Osteoblast (primary cell): ENCODE data around the gene LAMTOR1. TPM values are rescaled to one million over a fixed set of nuclear protein-coding genes. Genes with fewer than 3 reads are reported as not detected.
"Not testable (repeated sequence)": the region's sequence is repeated elsewhere in the genome, so short reads cannot be mapped to it uniquely, and the experiment has no call there.

Experiments
- DNase-seq: peaks from one replicate; pipeline ENCODE4 v3.0.0; 2011; ENCODE audit warnings: low spot score, mixed read lengths; ENCODE audit not compliant: insufficient read length; ENCODE audit errors: missing footprints
- H2AFZ ChIP-seq: 2 replicates; pipeline ENCODE4 v1.6.0; 2011; ENCODE audit warnings: mild to moderate bottlenecking, low read length
- H3K27ac ChIP-seq: 2 replicates; pipeline ENCODE4 v1.5.1; 2011; ENCODE audit warnings: mild to moderate bottlenecking, low read depth, low read length, moderate library complexity
- H3K27me3 ChIP-seq: 2 replicates; pipeline ENCODE4 v1.6.0; 2012; ENCODE audit warnings: mild to moderate bottlenecking, control low read depth, inconsistent platforms, low read length, moderate library complexity; ENCODE audit not compliant: insufficient read depth
- H3K36me3 ChIP-seq: 2 replicates; pipeline ENCODE4 v1.5.1; 2011; ENCODE audit warnings: mild to moderate bottlenecking, low read length, control low read depth, moderate library complexity; ENCODE audit not compliant: insufficient read depth
- H3K4me1 ChIP-seq: 2 replicates; pipeline ENCODE4 v1.5.1; 2011; ENCODE audit warnings: mild to moderate bottlenecking, low read length, control low read depth, moderate library complexity; ENCODE audit not compliant: insufficient read depth
- H3K4me2 ChIP-seq: 2 replicates; pipeline ENCODE4 v1.6.0; 2011; ENCODE audit warnings: mild to moderate bottlenecking, low read length; ENCODE audit not compliant: insufficient read depth
- H3K4me3 ChIP-seq: fragments of 200-600 bp; sonication (generic); 3 replicates; pipeline ENCODE4 v1.5.1; 2012; ENCODE audit warnings: mild to moderate bottlenecking, low read length, inconsistent platforms; ENCODE audit not compliant: insufficient read depth
- H3K79me2 ChIP-seq: 2 replicates; pipeline ENCODE4 v1.6.0; 2012; ENCODE audit warnings: mild to moderate bottlenecking, low read length, control low read depth, inconsistent platforms; ENCODE audit not compliant: insufficient read depth
- H3K9me3 ChIP-seq: 2 replicates; pipeline ENCODE4 v1.5.1; 2011; ENCODE audit warnings: low read depth, low read length, control low read depth
- H4K20me1 ChIP-seq: 2 replicates; pipeline ENCODE4 v1.6.0; 2012; ENCODE audit warnings: mild to moderate bottlenecking, low read length, control low read depth; ENCODE audit not compliant: insufficient read depth
- CTCF ChIP-seq: IDR thresholded peaks from 2 replicates; pipeline ENCODE4 v1.5.1; 2011; ENCODE audit warnings: mild to moderate bottlenecking, low read depth, low read length, moderate library complexity; ENCODE audit errors: extremely low read depth
- total RNA-seq: library from RNA; depleted of rRNA; stranded (reverse); fragments of >200 nt; gene quantifications from 2 replicates; pipeline ENCODE4 v1.2.3, GENCODE V29; 2012

The LAMTOR1 gene
- total RNA-seq, result 131 and 138 TPM in 2 replicates

DNA sequence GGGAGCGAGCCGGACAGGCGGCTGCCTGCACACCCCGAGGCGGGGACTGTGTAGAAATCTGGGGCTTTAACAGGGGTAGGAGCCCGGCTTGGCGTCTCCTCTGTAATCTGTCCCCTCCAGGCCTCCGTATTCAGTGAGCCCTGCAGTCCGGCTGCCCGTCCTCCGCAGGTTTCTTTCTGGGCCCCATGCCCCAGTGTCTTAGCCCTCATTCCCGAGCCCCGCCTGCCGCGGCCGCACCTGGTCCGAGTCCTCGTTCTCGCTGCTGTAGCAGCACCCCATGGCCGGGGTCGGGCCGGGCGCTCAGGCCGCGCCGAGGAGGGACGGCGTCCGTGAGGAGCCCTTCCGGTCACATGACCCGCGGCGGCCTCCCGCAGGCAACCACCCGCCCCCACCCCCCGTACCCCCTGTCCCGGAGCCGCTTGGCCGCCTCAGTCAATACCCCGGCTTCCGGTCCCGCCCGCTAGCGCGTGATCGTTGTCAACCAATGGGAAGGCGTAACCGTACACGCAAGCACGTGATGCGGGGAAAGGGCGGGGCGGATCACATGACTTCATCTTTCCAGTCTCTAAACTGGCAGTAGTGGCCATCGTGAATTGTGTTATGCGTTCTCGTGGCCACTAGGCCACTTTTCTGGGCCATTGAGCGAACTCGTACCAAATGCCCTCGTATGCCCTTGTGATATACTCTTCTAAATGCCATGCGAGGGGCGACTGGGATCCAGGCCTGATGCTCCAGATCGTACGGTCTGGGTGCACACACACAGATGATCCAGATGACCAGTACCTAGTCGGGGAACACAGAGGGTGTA, at the start of gene LAMTOR1:
Gene LAMTOR1, minus strand, starts transcription at position 352 of the 808 bp plus-strand sequence. Its CDS starts 73 bp downstream, at position 279.
- Histone ChIP-seq H3K36me3 (peaks cover 29% of the 10 kb centered on the region), H3K4me3 (peak within 1 kb of the TSS; percentile 96), H4K20me1 (peaks cover 19% of the 10 kb centered on the region), H3K27ac (peak within 1 kb of the TSS; percentile 95), H2AFZ (peak within 1 kb of the TSS; percentile 85), H3K9me3 (no peaks in the 10 kb centered on the region), H3K27me3 (no peaks in the 10 kb centered on the region), H3K4me1 (peaks cover 32% of the 10 kb centered on the region), H3K4me2 (peak within 1 kb of the TSS; percentile 99), H3K79me2 (peaks cover 49% of the 10 kb centered on the region)
- DNase-seq, result peak; percentile 99
- TF ChIP-seq CTCF, result peak; percentile 49

DNA sequence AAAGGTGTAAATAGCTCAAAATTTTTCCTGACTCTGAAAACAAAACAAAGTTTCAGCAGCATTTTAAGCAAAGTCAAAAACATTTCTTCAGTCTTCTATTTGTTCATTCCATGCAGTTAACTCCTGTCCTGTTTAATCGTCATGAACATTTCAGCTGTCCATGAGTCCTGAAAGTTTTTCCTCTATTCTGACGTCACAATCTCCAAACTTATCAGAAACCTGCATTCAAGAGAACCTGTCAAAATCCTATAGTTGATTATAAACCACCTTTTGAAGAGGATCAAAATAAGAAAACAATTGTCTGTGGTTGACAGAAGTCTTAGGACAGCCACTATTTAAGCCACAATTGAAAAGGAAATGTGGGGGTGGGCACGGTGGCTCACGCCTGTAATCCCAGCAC, 47.8 kb upstream of the LAMTOR1 start:
- H3K27ac ChIP-seq, result no peak overlapping the region
- H3K27me3 ChIP-seq, result no peaks in the 10 kb centered on the region
- H2AFZ ChIP-seq, result no peak overlapping the region
- H3K9me3 ChIP-seq, result no peaks in the 10 kb centered on the region
- H3K4me2 ChIP-seq, result no peak overlapping the region
- TF ChIP-seq CTCF, result no peak
- H3K36me3 ChIP-seq, result no peaks in the 10 kb centered on the region
- no peak for DNase-seq
- H3K79me2 ChIP-seq, result no peaks in the 10 kb centered on the region
- H3K4me1 ChIP-seq, result no peaks in the 10 kb centered on the region
- no peaks in the 10 kb centered on the region for H4K20me1 ChIP-seq
- no peak overlapping the region for H3K4me3 ChIP-seq

DNA sequence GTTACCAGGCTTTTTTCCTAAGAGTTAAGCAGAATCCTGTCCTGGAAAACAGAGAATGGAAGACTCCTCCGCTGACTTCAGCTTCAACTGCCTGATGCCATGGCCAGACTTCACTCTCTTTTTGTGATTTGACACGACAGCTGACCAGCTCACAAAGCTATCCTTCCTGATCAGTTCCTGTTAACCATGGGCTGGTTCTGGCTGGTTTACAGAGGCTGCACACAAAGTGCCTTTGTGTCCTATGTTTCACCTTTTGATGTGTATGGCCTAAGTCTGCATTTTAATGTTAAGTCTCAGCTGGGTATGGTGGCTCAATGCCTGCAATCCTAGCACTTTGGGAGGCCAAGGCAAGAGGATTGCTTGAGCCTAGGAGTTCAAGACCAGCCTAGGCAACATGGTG, 43.5 kb upstream of the LAMTOR1 start:
- peaks cover 29% of the 10 kb centered on the region for H3K4me1 ChIP-seq
- no peaks in the 10 kb centered on the region for H3K36me3 ChIP-seq
- H3K4me2 ChIP-seq, result no peak overlapping the region
- H2AFZ ChIP-seq, result peak overlapping the region; percentile 76
- peak overlapping the region; percentile 15 for H3K27ac ChIP-seq
- H3K27me3 ChIP-seq, result no peaks in the 10 kb centered on the region
- no peak overlapping the region for H3K4me3 ChIP-seq
- H4K20me1 ChIP-seq, result no peaks in the 10 kb centered on the region
- no peaks in the 10 kb centered on the region for H3K9me3 ChIP-seq
- no peak for DNase-seq
- no peak for TF ChIP-seq CTCF
- no peaks in the 10 kb centered on the region for H3K79me2 ChIP-seq

DNA sequence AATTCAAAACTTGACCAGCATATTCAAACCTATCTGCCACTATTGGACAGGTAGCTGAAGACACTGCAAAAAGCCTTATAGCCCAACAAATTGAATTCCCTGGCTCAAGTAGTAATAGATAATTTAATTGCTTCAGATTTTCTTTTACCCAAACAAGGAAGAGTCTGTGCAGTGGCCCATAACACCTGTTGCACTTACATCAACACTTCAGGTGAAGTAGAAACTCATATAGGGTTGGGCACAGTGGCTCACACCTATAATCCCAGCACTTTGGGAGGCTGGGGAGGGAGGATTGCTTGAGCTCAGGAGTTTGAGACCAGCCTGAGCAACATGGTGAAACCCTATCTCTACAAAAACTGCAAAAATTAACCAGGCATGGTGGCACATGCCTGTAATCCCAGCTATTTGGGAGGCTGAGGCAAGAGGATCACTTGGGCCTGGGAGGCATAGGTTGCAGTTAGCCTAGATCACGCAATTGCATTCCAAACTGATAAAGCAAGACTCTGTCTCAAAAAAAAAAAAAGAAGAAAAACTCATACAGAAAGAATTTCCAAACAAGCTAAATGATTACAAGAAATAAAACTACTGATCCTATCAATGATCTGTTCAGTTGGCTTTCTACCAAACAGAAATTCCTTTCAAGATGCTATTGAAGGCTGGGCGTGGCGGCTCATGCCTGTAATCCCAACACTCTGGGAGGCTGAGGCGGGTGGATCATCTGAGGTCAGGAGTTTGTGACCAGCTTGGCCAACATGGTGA, 41.9 kb upstream of the LAMTOR1 start:
- Histone ChIP-seq H3K27me3 (no peaks in the 10 kb centered on the region), H2AFZ (no peak overlapping the region), H3K36me3 (no peaks in the 10 kb centered on the region), H3K27ac (peak overlapping the region; percentile 90), H3K4me1 (peaks cover 45% of the 10 kb centered on the region), H4K20me1 (no peaks in the 10 kb centered on the region), H3K9me3 (no peaks in the 10 kb centered on the region), H3K4me2 (no peak overlapping the region), H3K4me3 (no peak overlapping the region), H3K79me2 (no peaks in the 10 kb centered on the region)
- no peak for TF ChIP-seq CTCF
- no peak for DNase-seq

- not testable (repeated sequence) for H2AFZ ChIP-seq
- H3K4me1 ChIP-seq, result peaks cover 49% of the 10 kb centered on the region
Observed at GRCh38 chr11:72142543-72142942, 39.4 kb upstream of the LAMTOR1 start.

DNA sequence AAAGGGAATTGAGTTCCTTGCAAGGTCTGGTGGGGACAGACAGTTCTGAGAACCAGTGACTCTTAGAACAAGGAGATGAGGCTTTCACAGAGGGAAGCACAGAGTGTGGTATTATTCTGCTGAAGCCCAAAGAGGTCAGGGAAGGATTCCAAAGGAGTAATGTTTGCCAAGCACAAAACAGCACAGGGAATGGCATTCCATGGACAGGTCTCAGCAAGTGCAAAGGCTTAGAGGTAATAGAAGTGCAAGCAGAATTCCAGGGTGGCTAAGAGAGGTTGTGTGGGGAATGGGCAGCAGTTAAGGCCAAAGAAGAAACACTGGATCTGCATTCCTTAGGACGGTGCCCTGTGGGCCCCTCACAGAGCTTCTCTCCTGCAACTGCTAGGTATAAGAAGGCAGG, 39.0 kb upstream of the LAMTOR1 start:
- H3K79me2 ChIP-seq, H3K27me3 ChIP-seq, H3K4me2 ChIP-seq, H3K9me3 ChIP-seq, DNase-seq, H4K20me1 ChIP-seq, H3K4me3 ChIP-seq, H3K36me3 ChIP-seq: not testable (repeated sequence)
- H3K27ac ChIP-seq, result peak overlapping the region; percentile 94
- H2AFZ ChIP-seq, result peak overlapping the region; percentile 4
- peaks cover 49% of the 10 kb centered on the region for H3K4me1 ChIP-seq

More at GRCh38 chr11:72142543-72142942, 39.4 kb upstream of the LAMTOR1 start:
- H4K20me1 ChIP-seq, H3K27me3 ChIP-seq, DNase-seq, H3K4me3 ChIP-seq, H3K4me2 ChIP-seq, H3K9me3 ChIP-seq, H3K79me2 ChIP-seq, H3K36me3 ChIP-seq: not testable (repeated sequence)
- H3K27ac ChIP-seq, result peak overlapping the region; percentile 94
